HAP-1 (cell line): ENCODE measurements around the gene FKBP5.

Source experiments
- DNase-seq, 2 experiments: peaks; one replicate each; pipeline ENCODE4 v3.0.0-alpha.2; 2016 to 2020; ENCODE audit warnings: low spot score in 2 of 2
- H3K27me3 ChIP-seq: fragments of 250-450 bp; sonication (Bioruptor Pico); 2 replicates; pipeline ENCODE4 v1.5.1; 2020; ENCODE audit warnings: low read depth, mild to moderate bottlenecking, moderate library complexity
- H3K36me3 ChIP-seq: fragments of 250-450 bp; sonication (Bioruptor Pico); replicated peaks from 2 replicates; pipeline ENCODE4 v1.5.1; 2020; ENCODE audit warnings: mild to moderate bottlenecking
- H3K4me1 ChIP-seq: fragments of 250-450 bp; sonication (Bioruptor Pico); 2 replicates; pipeline ENCODE4 v1.5.1; 2020; ENCODE audit warnings: mild to moderate bottlenecking
- H3K4me3 ChIP-seq: fragments of 250-450 bp; sonication (Bioruptor Pico); 2 replicates; pipeline ENCODE4 v1.5.1; 2020; ENCODE audit warnings: mild to moderate bottlenecking, moderate library complexity
- H3K9me3 ChIP-seq: fragments of 250-450 bp; sonication (Bioruptor Pico); 2 replicates; pipeline ENCODE4 v1.5.1; 2020; ENCODE audit warnings: mild to moderate bottlenecking, moderate library complexity
- in situ Hi-C: fragments of 300-500 bp; cut with MboI; formaldehyde crosslinking; loops from 3 replicates; pipeline ENCODE4 v1.14.3; 2020; ENCODE audit warnings: low sequenced_read_pairs, inconsistent platforms, mixed read lengths

FKBP5 gene

DNA sequence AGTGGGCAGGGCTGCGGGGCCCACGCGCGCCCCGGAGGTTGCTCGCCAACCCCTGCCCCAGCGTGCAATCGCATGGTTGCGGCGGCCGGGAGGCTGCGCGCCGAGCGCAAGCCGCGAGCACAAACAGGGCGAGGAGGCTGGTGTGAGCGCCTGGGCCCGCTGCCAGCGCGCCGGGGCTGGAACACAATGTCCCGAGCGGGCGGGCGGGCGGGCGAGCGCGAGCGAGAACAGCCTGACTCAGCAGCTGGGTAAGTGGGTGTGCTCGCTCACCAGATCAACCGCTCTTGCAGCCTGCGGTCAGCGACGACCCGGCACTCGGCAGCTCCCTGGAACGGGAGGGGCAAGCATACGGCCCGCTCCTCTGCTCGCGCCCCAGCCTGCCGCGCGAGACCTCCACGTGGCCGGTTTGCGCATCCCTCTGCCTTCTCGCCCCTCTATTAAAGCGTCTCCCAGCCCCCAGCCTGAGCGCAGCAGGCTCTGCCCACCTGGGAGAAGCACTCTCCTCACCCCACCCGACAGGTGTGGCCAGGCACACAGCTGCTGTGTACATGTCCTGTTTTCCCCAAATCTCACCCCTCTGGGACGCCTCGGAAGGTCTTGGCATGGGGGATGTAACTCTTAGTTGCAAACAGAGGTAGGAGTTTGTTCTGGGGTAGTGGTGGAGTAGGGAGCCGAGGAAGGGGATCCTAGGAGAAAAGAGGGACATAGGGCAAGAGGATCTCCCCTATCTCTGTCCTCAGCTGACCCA lies 39.4 kb upstream of the FKBP5 start:
- Histone ChIP-seq H3K9me3 (no peaks in the 10 kb centered on the region), H3K4me3 (peak overlapping the region; percentile 47), H3K27me3 (no peaks in the 10 kb centered on the region), H3K4me1 (peaks cover 36% of the 10 kb centered on the region), H3K36me3 (no peaks in the 10 kb centered on the region)
- in situ Hi-C loops = no loop called here
- peak; percentile 68 to 82 for DNase-seq

DNA sequence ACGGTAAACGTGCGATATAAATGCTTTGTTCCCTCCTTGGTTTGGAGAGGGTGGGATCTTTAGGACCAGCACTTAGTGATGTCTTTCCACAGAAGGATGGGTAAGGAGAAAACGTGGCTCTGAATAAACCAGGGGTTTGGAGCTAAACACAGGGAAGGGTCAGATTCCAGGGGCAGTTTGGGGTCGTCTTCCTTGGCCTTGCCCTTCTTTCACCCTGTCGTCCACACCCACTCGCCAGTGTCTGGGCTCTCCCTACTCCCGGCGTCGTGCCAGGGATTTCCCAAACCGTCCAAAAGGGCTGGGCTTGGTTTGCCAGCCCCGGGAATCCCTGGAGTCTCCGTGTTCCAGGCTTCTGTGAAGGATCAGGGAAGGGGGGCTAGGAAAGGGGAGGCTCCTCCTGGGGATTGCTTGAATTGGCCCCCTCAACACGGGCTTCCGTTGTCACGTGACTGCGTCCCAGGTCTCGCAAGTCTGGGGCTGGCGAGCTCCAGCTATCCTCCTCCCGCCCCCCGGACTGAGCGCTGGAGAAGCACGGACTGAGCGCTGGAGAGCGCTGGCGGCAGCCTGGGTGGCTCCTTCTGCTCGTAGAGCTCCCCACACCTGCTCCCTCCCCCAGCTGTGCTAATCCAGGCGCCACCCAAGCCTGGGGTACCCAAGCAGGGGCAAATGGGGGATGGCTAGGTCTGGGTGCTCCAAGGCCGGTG lies 38.7 kb upstream of the FKBP5 start:
- in situ Hi-C loops = no loop called here
- peak overlapping the region; percentile 47 for H3K4me3 ChIP-seq
- H3K36me3 ChIP-seq = no peaks in the 10 kb centered on the region
- H3K4me1 ChIP-seq = peaks cover 31% of the 10 kb centered on the region
- peak; percentile 68 to 83 for DNase-seq
- no peaks in the 10 kb centered on the region for H3K27me3 ChIP-seq
- no peaks in the 10 kb centered on the region for H3K9me3 ChIP-seq

DNA sequence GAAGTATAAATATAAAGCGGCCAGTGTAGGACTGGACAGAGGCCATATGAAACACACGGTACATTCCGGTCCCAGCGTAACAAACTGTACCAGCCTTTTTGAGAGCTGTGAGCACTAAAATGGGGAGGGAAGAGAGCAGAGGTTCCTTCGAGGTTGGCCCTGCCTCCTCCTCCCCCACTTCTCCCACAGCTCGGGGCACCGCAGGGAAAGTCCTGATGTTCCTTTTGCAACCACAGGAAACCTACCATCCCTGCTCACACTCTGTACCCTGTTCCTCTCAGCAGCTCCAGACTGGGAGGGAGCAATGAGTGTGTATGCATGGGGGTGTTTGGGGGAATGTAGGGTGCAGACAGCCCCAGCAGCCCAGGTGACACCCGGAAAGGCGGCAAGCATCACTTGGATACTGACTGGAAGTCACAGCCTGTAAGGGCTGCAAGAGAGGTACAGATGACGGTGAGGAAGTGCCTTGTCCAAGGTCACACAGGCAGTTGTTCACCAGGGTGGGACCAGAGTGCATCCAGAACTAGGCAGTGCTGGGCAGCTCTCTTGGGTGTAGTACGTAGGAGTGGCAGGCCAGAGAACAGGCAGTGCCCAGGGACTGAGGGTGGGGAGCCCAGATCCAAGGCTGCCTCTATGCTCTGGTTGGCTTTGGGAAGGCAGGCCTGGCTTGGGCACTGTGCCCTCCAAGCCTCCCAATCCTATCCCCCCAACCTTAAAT lies 37.2 kb upstream of the FKBP5 start:
- Histone ChIP-seq H3K27me3 (no peaks in the 10 kb centered on the region), H3K4me1 (peaks cover 23% of the 10 kb centered on the region), H3K9me3 (no peaks in the 10 kb centered on the region), H3K4me3 (no peak overlapping the region), H3K36me3 (no peaks in the 10 kb centered on the region)
- in situ Hi-C loops = no loop called here
- no peak for DNase-seq

DNA sequence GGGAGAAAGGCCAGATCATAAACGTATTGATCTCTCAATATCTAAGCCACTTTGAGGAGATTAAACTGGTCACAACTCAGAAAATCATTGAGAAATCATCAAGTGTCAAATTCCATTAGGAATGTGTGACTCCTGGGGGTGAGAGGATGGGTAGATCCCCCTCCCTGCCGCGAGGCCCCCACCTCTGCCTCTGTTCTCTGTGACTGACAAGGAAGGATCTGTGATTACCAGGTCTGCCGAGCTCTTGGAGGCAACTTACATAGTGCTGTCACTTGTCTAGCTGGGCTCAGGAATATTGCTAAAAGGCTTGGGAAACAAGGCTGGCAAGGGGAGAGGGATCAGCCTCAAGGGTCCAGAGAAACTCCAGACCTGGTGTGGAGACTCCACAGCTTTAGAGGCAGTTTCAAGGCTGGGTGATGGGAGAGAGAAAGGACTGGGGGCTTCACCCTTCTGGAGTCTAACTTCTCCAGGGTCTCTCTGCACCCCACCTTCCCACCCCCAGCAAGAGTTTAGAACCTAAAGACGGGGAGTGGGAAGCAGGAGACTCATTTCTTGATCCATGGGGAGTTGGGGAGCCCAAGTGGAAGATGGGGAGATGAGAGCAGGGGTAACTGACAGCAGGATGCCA lies 36.5 kb upstream of the FKBP5 start:
- Histone ChIP-seq H3K9me3 (no peaks in the 10 kb centered on the region), H3K27me3 (no peaks in the 10 kb centered on the region), H3K4me1 (peaks cover 20% of the 10 kb centered on the region), H3K36me3 (no peaks in the 10 kb centered on the region), H3K4me3 (no peak overlapping the region)
- DNase-seq = no peak
- in situ Hi-C loops = no loop called here

DNA sequence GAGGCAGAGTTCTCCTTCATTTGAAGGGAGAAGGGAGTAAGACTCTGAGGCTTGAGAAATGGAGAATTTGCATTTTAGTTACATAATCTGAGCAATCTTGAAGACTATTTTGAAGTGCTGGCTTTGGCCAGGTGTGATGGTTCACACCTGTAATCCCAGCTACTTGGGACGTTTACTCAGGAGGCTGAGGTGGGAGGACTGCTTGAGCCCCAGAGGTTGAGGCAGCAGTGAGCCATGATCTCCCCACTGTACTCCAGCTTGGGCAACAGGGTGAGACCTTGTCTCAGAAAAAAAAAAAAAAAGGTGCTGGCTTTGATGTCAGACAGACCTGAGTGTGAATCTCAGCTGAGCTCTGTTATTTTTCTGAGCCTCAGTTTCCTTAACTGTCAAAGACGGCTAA lies 35.8 kb upstream of the FKBP5 start:
- in situ Hi-C loops = no loop called here
- Histone ChIP-seq H3K4me1 (peaks cover 20% of the 10 kb centered on the region), H3K36me3 (no peaks in the 10 kb centered on the region), H3K9me3 (no peaks in the 10 kb centered on the region), H3K27me3 (no peaks in the 10 kb centered on the region), H3K4me3 (no peak overlapping the region)
- DNase-seq = no peak

DNA sequence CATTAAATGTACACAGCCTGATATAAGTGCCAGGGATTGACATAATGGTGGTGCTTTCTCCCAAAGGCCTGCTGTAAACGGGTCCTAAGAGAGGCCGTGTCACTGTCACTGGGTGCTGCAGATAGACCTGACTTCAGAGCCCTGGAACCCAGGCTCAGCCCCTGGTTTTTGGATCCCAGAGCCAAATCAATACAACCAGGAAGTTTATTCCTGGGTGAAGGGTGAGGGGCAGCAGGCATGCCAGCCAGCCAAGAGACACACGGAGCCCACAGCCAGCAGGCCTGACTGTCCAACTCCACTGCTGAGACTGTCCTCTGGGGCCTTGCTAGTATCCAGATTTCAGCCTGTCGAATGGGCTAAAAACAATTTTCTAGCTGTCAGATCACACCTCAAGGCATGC lies 35.3 kb upstream of the FKBP5 start:
- H3K36me3 ChIP-seq = no peaks in the 10 kb centered on the region
- no peak overlapping the region for H3K4me3 ChIP-seq
- peaks cover 20% of the 10 kb centered on the region for H3K4me1 ChIP-seq
- in situ Hi-C loops = no loop called here
- DNase-seq = no peak
- H3K27me3 ChIP-seq = no peaks in the 10 kb centered on the region
- no peaks in the 10 kb centered on the region for H3K9me3 ChIP-seq

DNA sequence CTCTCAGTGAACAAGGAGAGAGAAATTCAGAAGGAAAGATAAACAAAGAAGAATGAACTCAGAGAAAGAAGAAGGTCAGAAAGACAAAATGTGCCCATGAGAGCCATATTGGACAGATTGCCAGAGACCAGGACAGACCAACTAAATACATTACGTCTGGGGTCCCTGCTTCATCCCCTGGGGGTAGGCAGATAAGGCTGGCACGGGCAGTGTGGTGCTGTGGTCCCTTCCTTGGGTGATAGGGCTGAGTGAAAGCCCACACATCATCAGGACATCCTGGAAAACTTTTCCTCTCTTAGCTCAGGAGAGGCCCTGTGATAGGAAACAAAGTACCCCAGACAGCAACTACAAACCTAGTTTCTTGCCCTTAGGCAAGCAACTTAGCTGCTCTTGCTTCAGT lies 34.9 kb upstream of the FKBP5 start:
- H3K27me3 ChIP-seq = no peaks in the 10 kb centered on the region
- H3K4me1 ChIP-seq = peaks cover 19% of the 10 kb centered on the region
- in situ Hi-C loops = no loop called here
- no peaks in the 10 kb centered on the region for H3K36me3 ChIP-seq
- no peak overlapping the region for H3K4me3 ChIP-seq
- no peak for DNase-seq
- no peaks in the 10 kb centered on the region for H3K9me3 ChIP-seq

DNA sequence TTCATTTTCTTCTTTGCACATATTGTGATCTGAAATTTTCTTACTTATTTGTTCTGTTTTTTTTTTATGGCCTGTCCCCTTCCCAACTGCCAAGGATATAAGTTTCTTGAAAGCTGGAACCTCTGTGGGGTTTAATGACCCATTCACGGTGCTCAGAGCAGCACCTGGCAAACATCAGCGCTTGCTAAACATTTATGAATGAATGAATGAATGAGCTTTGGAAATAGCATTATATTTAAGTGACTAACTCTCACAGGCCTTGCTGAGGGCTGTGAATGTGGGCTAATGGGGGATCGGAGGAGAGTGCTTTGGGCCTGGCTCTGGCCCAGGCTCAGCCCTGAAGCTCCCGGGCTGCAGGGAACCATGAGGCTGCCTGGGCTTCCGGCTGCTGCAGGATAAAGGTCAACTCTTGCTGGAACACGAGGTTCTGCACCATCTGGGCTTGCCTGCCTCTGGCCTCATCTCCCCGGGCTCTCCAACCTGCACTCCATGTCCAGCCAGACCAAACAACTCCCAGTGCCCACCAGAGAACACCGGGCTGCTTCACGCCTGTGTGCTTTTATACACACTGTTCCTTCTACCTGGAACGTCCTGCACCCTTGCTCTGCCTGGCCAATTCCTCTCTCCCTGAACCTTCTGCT lies 33.5 kb upstream of the FKBP5 start:
- Histone ChIP-seq H3K27me3 (no peaks in the 10 kb centered on the region), H3K4me3 (no peak overlapping the region), H3K4me1 (peaks cover 9% of the 10 kb centered on the region), H3K9me3 (no peaks in the 10 kb centered on the region), H3K36me3 (no peaks in the 10 kb centered on the region)
- in situ Hi-C loops = no loop called here
- DNase-seq = no peak

DNA sequence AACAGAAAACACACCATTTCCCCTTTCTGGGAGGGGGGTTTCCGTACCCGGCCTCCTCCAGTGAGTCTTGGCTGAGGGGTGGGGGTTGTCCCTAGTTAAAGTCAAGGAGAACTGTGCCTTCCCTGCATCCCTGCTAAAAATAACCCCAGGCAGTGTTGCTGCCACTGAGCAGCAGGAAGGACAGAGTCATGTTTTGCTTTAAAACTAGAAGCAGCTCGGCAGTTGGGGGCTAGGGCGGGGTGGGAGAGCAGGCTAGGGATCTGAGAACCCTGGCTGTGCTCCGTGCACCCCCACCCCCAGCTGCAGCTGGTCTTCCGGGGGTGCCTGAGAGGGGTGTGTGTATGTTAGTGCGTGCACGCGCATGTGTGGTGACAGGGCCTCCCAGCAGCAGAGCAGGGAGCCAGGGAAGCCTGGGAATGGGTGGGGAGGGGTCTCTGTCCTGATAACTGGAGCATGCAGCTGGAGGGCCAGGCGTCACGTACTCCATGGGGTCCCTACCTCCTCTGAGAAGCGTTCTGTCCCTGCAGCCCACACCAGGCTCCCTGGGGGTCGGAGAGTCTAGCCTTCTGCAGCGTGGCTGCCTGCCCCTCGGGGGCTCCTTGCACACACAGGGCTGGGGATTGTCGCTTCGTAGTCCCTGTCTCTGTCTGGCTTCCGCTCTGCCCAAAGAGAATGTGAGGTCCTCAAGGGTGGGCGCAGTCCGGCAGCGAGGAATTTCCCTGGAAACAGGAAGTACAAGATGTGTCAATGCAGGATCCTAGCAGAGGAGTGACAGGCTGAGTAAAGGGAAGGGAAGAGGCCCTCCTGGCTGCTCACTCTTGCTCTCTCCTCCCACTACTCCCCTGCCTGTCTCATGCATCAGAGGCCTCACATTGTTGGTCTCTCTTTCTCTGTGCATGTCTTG lies 31.4 kb upstream of the FKBP5 start:
- in situ Hi-C loops = no loop called here
- Histone ChIP-seq H3K4me3 (no peak overlapping the region), H3K36me3 (no peaks in the 10 kb centered on the region), H3K9me3 (no peaks in the 10 kb centered on the region), H3K27me3 (no peaks in the 10 kb centered on the region), H3K4me1 (no peaks in the 10 kb centered on the region)
- no peak for DNase-seq

DNA sequence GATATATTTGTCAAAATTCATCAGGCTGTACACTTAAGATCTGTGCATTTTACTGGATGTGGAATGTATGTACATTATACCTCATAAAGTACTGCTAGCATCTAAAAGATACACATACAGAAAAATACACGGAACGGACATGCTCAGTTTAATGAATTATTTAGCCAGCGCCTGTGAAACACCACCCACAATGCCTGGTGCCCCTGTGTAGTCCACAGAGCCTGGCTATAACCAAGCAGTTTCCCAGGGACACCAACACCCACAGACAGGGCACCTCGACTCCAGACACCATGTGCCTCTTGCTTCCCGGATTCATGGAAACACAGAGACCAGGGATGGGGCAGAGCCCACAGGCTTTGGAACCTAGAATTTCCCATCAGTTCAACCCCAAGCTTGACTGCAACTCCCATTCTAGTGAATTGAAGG lies 30.7 kb upstream of the FKBP5 start:
- no peaks in the 10 kb centered on the region for H3K9me3 ChIP-seq
- H3K27me3 ChIP-seq = no peaks in the 10 kb centered on the region
- no peak overlapping the region for H3K4me3 ChIP-seq
- in situ Hi-C loops = no loop called here
- H3K4me1 ChIP-seq = no peaks in the 10 kb centered on the region
- DNase-seq = no peak
- no peaks in the 10 kb centered on the region for H3K36me3 ChIP-seq

DNA sequence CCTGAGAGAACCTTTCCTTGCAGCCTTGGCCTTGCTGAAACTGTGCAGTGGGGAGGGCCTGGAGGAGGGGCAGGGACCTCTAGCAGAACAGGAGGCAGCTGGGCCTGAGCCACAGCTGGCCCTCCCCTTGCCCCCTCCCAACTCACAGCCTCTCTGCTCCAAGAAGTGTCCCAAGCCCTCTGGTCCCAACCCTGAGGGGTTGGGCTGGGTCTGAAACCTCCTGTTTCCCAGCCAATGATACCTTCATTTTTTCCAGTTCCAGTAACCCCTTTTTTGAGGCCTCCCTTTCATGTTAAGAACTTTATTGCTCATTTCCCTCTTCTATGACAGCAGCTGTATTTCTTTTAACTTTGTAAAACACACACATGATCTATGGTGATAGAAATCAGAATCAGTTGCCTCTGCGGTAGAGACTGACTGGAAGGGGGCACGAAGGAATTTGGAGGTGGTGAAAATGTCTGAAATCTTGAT lies 30.2 kb upstream of the FKBP5 start:
- no peak for DNase-seq
- no peak overlapping the region for H3K4me3 ChIP-seq
- no peaks in the 10 kb centered on the region for H3K27me3 ChIP-seq
- H3K9me3 ChIP-seq = no peaks in the 10 kb centered on the region
- no peaks in the 10 kb centered on the region for H3K4me1 ChIP-seq
- H3K36me3 ChIP-seq = no peaks in the 10 kb centered on the region
- in situ Hi-C loops = no loop called here

DNA sequence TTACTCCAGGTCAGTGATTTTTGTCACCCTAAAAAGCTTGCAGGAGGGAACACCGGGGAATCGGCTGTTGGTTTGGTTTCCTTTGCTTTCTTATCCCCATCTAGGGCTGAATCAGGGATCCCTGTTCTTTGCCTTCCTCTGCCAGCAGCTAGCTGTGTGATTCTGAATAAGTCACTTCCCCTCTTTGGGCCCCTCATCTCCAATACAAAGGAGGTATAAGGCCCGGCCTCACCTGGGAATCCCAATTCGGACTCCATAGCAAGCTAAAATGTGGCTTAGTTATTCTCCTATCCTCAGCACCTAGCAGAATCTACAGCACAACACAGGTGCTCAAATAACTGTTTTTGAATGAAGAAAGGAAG lies 29.6 kb upstream of the FKBP5 start:
- in situ Hi-C loops = no loop called here
- Histone ChIP-seq H3K4me1 (no peaks in the 10 kb centered on the region), H3K27me3 (no peaks in the 10 kb centered on the region), H3K36me3 (no peaks in the 10 kb centered on the region), H3K9me3 (no peaks in the 10 kb centered on the region), H3K4me3 (no peak overlapping the region)
- DNase-seq = no peak
